Neural cell (in vitro differentiated cells): ENCODE measurements around the gene TMEM119. TPM values are rescaled to one million over a fixed set of nuclear protein-coding genes. Genes with fewer than 3 reads are reported as not detected.

Experiments
- H2AFZ ChIP-seq: fragments of 200-600, 300-800 bp; sonication (generic), shearing (Covaris generic); 2 replicates; pipeline ENCODE4 v1.6.0; 2014; ENCODE audit warnings: low read depth, mild to moderate bottlenecking, antibody characterized with exemption, low read length, moderate library complexity
- H3F3A ChIP-seq: fragments of 200-600 bp; shearing (Covaris generic); 2 replicates; pipeline ENCODE4 v1.6.1; 2016; ENCODE audit warnings: mild to moderate bottlenecking, moderate library complexity, mixed read lengths, antibody characterized with exemption, low read length; ENCODE audit not compliant: insufficient read depth, poor library complexity, severe bottlenecking
- H3K27ac ChIP-seq: fragments of 200-600, 300-800 bp; sonication (generic), shearing (Covaris generic); 2 replicates; pipeline ENCODE4 v1.5.1; 2014; ENCODE audit warnings: mild to moderate bottlenecking, low read length, moderate library complexity
- H3K27me3 ChIP-seq: fragments of 300-800, 200-600 bp; sonication (generic), shearing (Covaris generic); 2 replicates; pipeline ENCODE4 v1.6.0; 2014; ENCODE audit warnings: mild to moderate bottlenecking, low read depth, low read length, moderate library complexity; ENCODE audit not compliant: insufficient read depth
- H3K36me3 ChIP-seq: fragments of 300-800, 200-600 bp; sonication (generic), shearing (Covaris generic); 2 replicates; pipeline ENCODE4 v1.5.1; 2014; ENCODE audit warnings: mild to moderate bottlenecking, antibody characterized with exemption, low read length, moderate library complexity; ENCODE audit not compliant: insufficient read depth
- H3K4me2 ChIP-seq: fragments of 300-800, 200-600 bp; sonication (generic), shearing (Covaris generic); 2 replicates; pipeline ENCODE4 v1.6.0; 2014; ENCODE audit warnings: mild to moderate bottlenecking, low read length
- H3K4me3 ChIP-seq: fragments of 300-800, 200-600 bp; sonication (generic), shearing (Covaris generic); 2 replicates; pipeline ENCODE4 v1.5.1; 2014; ENCODE audit warnings: mild to moderate bottlenecking, low read length, moderate library complexity
- H3K79me2 ChIP-seq: fragments of 200-600 bp; shearing (Covaris generic); replicated peaks from 2 replicates; pipeline ENCODE4 v1.6.0; 2014; ENCODE audit warnings: mild to moderate bottlenecking, low read length, moderate library complexity; ENCODE audit not compliant: insufficient read depth
- H3K9ac ChIP-seq: fragments of 300-800, 200-600 bp; sonication (generic), shearing (Covaris generic); 2 replicates; pipeline ENCODE4 v1.6.1; 2016; ENCODE audit warnings: mild to moderate bottlenecking, low read length, mixed read lengths
- H3K9me2 ChIP-seq: fragments of 200-600 bp; shearing (Covaris generic); 2 replicates; pipeline ENCODE4 v1.6.1; 2016; ENCODE audit warnings: mild to moderate bottlenecking, low read length, mixed read lengths; ENCODE audit not compliant: insufficient read depth
- H3K9me3 ChIP-seq: fragments of 200-600, 300-800 bp; sonication (generic), shearing (Covaris generic); 2 replicates; pipeline ENCODE4 v1.6.1; 2016; ENCODE audit warnings: mild to moderate bottlenecking, mixed run types, low read length, moderate library complexity, mixed read lengths
- H4K20me1 ChIP-seq: fragments of 200-600 bp; shearing (Covaris generic); 2 replicates; pipeline ENCODE4 v1.6.1; 2016; ENCODE audit warnings: mild to moderate bottlenecking, mixed run types; ENCODE audit not compliant: insufficient read depth
- EP300 ChIP-seq: fragments of 450-650 bp; conservative IDR thresholded peaks from 2 replicates; pipeline ENCODE4 v1.6.1; 2014; ENCODE audit warnings: antibody characterized with exemption, mild to moderate bottlenecking, moderate library complexity; ENCODE audit not compliant: poor library complexity, severe bottlenecking
- EZH2 ChIP-seq: fragments of 200-600, 300-800 bp; shearing (Covaris generic), sonication (generic); IDR thresholded peaks from 2 replicates; pipeline ENCODE4 v1.6.1; 2014; ENCODE audit warnings: antibody characterized with exemption, low read length, borderline replicate concordance, mild to moderate bottlenecking; ENCODE audit not compliant: insufficient read depth, poor library complexity, severe bottlenecking
- MXI1 ChIP-seq: fragments of 450-650 bp; conservative IDR thresholded peaks from 2 replicates; pipeline ENCODE4 v1.6.1; 2014; ENCODE audit warnings: antibody characterized with exemption, mild to moderate bottlenecking; ENCODE audit not compliant: poor library complexity, severe bottlenecking
- POLR2AphosphoS5 ChIP-seq: IDR thresholded peaks from 2 replicates; pipeline ENCODE4 v1.6.1; 2012
- RAD21 ChIP-seq: fragments of 450-650 bp; conservative IDR thresholded peaks from 2 replicates; pipeline ENCODE4 v1.6.1; 2014; ENCODE audit warnings: antibody characterized with exemption, mild to moderate bottlenecking, moderate library complexity
- REST ChIP-seq: IDR thresholded peaks from 2 replicates; pipeline ENCODE4 v1.6.1; 2012; ENCODE audit warnings: borderline replicate concordance
- SMC3 ChIP-seq: fragments of 450-650 bp; conservative IDR thresholded peaks from 2 replicates; pipeline ENCODE4 v1.6.1; 2014; ENCODE audit warnings: antibody characterized with exemption, mild to moderate bottlenecking, moderate library complexity; ENCODE audit not compliant: poor library complexity
- TAF1 ChIP-seq: IDR thresholded peaks from 2 replicates; pipeline ENCODE4 v1.6.1; 2012; ENCODE audit warnings: low read depth
- polyA plus RNA-seq: library from polyadenylated mRNA; depleted of rRNA; stranded (reverse); fragments of >200 nt; gene quantifications from 2 replicates; pipeline ENCODE4 v1.2.3, GENCODE V29; 2014
- TF ChIP-seq, protein P1 (sequence below): fragments of 450-650 bp; IDR thresholded peaks from 2 replicates; pipeline ENCODE4 v1.5.1; 2014; ENCODE audit warnings: antibody characterized with exemption, mild to moderate bottlenecking, moderate library complexity; ENCODE audit not compliant: poor library complexity, severe bottlenecking

Gene TMEM119
- polyA plus RNA-seq, 1 donor from 2014 or later = not detected

DNA sequence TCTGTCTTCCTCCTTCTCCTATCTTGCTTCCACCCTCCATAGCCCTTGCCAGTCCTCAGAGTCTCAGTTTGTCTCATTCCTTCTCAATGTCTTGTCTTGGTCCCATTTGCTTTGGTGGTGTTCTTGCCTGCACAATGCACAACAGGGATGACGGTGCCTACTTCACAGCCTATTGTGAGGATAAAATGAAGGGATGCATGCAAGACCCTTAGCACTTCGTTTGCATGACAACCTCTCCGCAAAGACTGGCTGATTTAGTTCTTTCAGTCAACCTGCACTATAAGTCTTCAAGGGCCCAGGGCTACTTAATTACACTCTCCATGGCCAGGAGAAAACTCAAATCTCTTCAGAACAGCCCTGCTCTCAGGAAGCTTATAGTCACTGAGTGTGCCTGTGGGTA, 27.3 kb upstream of the TMEM119 start:
- Histone ChIP-seq H3K27ac (no peak overlapping the region), H3K9ac (no peak overlapping the region), H4K20me1 (no peaks in the 10 kb centered on the region), H3K9me3 (no peaks in the 10 kb centered on the region), H3K4me3 (no peak overlapping the region), H3K4me2 (no peak overlapping the region), H3K9me2 (no peaks in the 10 kb centered on the region), H2AFZ (no peak overlapping the region), H3K36me3 (no peaks in the 10 kb centered on the region), H3F3A (no peaks in the 10 kb centered on the region), H3K79me2 (no peaks in the 10 kb centered on the region), H3K27me3 (no peaks in the 10 kb centered on the region)
- no peak for TF ChIP-seq EP300
- no peak for TF ChIP-seq MXI1
- TF ChIP-seq EZH2 = no peak
- TF ChIP-seq TAF1 = no peak
- TF ChIP-seq, protein P1, sequence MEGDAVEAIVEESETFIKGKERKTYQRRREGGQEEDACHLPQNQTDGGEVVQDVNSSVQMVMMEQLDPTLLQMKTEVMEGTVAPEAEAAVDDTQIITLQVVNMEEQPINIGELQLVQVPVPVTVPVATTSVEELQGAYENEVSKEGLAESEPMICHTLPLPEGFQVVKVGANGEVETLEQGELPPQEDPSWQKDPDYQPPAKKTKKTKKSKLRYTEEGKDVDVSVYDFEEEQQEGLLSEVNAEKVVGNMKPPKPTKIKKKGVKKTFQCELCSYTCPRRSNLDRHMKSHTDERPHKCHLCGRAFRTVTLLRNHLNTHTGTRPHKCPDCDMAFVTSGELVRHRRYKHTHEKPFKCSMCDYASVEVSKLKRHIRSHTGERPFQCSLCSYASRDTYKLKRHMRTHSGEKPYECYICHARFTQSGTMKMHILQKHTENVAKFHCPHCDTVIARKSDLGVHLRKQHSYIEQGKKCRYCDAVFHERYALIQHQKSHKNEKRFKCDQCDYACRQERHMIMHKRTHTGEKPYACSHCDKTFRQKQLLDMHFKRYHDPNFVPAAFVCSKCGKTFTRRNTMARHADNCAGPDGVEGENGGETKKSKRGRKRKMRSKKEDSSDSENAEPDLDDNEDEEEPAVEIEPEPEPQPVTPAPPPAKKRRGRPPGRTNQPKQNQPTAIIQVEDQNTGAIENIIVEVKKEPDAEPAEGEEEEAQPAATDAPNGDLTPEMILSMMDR = no peak
- TF ChIP-seq SMC3 = no peak
- TF ChIP-seq POLR2AphosphoS5 = no peak
- no peak for TF ChIP-seq REST
- no peak for TF ChIP-seq RAD21

GRCh38 chr12:108623577-108623976, 25.7 kb upstream of the TMEM119 start:
- no peak overlapping the region for H3K9ac ChIP-seq
- no peaks in the 10 kb centered on the region for H3K79me2 ChIP-seq
- H3K27me3 ChIP-seq = no peaks in the 10 kb centered on the region
- no peaks in the 10 kb centered on the region for H3F3A ChIP-seq
- H3K4me2 ChIP-seq = no peak overlapping the region
- no peak overlapping the region for H3K4me3 ChIP-seq
- no peak overlapping the region for H3K27ac ChIP-seq
- H3K9me3 ChIP-seq = no peaks in the 10 kb centered on the region
- TF ChIP-seq, protein P1 = no peak
- TF ChIP-seq RAD21 = no peak
- TF ChIP-seq EP300 = no peak
- TF ChIP-seq MXI1 = no peak
- no peak for TF ChIP-seq TAF1
- TF ChIP-seq SMC3 = no peak
- no peak for TF ChIP-seq EZH2
- no peak overlapping the region for H2AFZ ChIP-seq
- no peaks in the 10 kb centered on the region for H3K36me3 ChIP-seq
- H4K20me1 ChIP-seq = no peaks in the 10 kb centered on the region
- H3K9me2 ChIP-seq = no peaks in the 10 kb centered on the region
